H1 (cell line): ENCODE measurements around the gene DNAJC21. TPM values are rescaled to one million over a fixed set of nuclear protein-coding genes. Genes with fewer than 3 reads are reported as not detected.

Source experiments
- CTCF ChIA-PET: fragments of 300-600 bp; sonication (Branson Sonifier 250); formaldehyde crosslinking; loops from one replicate; lab custom pipeline; 2021; ENCODE audit not compliant: partially characterized antibody; lab: Charles Lee
- POLR2A ChIA-PET: fragments of 300-600 bp; sonication (Branson Sonifier 250); formaldehyde crosslinking; loops from one replicate; lab custom pipeline; 2021; ENCODE audit warnings: inconsistent platforms; ENCODE audit not compliant: partially characterized antibody; lab: Charles Lee
- DNase-seq, 2 experiments: peaks; one replicate each; pipeline versions ENCODE4 v3.0.0 to v3.0.0-alpha.2; 2010 to 2022; ENCODE audit warnings: low spot score in 2 of 2, low read depth in 1 of 2, mixed read lengths in 1 of 2
- FAIRE-seq: peaks from 2 replicates; lab custom pipeline; 2011; peaks lifted over from hg19 to GRCh38; lab: Jason Lieb, UNC
- H2AFZ ChIP-seq: 2 replicates; pipeline ENCODE4 v1.8.1; 2012; ENCODE audit warnings: low read length, inconsistent platforms
- H2AK5ac ChIP-seq: 2 replicates; pipeline ENCODE4 v1.6.1; 2013; ENCODE audit warnings: low read depth, low read length
- H2BK120ac ChIP-seq: replicated peaks from 2 replicates; pipeline ENCODE3; 2013; ENCODE audit warnings: low read depth, low read length, inconsistent platforms
- H2BK12ac ChIP-seq: 2 replicates; pipeline ENCODE4 v1.6.1; 2013; ENCODE audit warnings: low read depth, low read length
- H2BK15ac ChIP-seq: 2 replicates; pipeline ENCODE4 v1.6.1; 2013; ENCODE audit warnings: low read length
- H2BK20ac ChIP-seq: 2 replicates; pipeline ENCODE4 v1.6.1; 2013; ENCODE audit warnings: low read length
- H2BK5ac ChIP-seq: 2 replicates; pipeline ENCODE4 v1.6.1; 2013; ENCODE audit warnings: low read depth, low read length
- H3K14ac ChIP-seq: 2 replicates; pipeline ENCODE4 v1.6.1; 2013; ENCODE audit warnings: inconsistent platforms; ENCODE audit not compliant: insufficient read length
- H3K18ac ChIP-seq: 2 replicates; pipeline ENCODE4 v1.6.1; 2013; ENCODE audit warnings: low read length; ENCODE audit errors: extremely low read depth
- H3K23ac ChIP-seq: 2 replicates; pipeline ENCODE4 v1.6.1; 2013; ENCODE audit warnings: inconsistent platforms; ENCODE audit not compliant: insufficient read length
- H3K23me2 ChIP-seq: 2 replicates; pipeline ENCODE4 v1.6.1; 2013; ENCODE audit warnings: low read depth, low read length
- H3K27ac ChIP-seq: 2 replicates; pipeline ENCODE4 v1.6.1; 2011; ENCODE audit warnings: low read depth, low read length, inconsistent platforms
- H3K27me3 ChIP-seq, 4 experiments: replicated peaks in 1 of 4; 1 replicate in 1 of 4; 2 replicates in 3 of 4; pipeline versions ENCODE4 v1.6.1 to v1.8.1; 2011 to 2013; ENCODE audit warnings: low read length in 3 of 4, mild to moderate bottlenecking in 3 of 4, inconsistent platforms in 2 of 4, mixed read lengths in 2 of 4, moderate library complexity in 1 of 4; ENCODE audit not compliant: control insufficient read depth in 3 of 4, insufficient read depth in 3 of 4; ENCODE audit errors: extremely low read depth in 1 of 4
- H3K36me3 ChIP-seq, 4 experiments: 2 replicates each; pipeline versions ENCODE4 v1.6.1 to v1.8.1; 2011 to 2013; ENCODE audit warnings: mild to moderate bottlenecking in 4 of 4, low read length in 3 of 4, moderate library complexity in 2 of 4, control low read depth in 1 of 4, inconsistent platforms in 1 of 4; ENCODE audit not compliant: insufficient read depth in 4 of 4, control insufficient read depth in 2 of 4
- H3K4ac ChIP-seq: replicated peaks from 2 replicates; pipeline ENCODE3; 2013; ENCODE audit warnings: low read length, low read depth, mixed read lengths, inconsistent platforms; ENCODE audit not compliant: insufficient read length
- H3K4me1 ChIP-seq, 4 experiments: replicated peaks in 1 of 4; 1 replicate in 1 of 4; 2 replicates in 3 of 4; pipeline versions ENCODE4 v1.6.1 to v1.8.1; 2011 to 2013; ENCODE audit warnings: low read length in 3 of 4, inconsistent platforms in 2 of 4, mixed read lengths in 1 of 4; ENCODE audit not compliant: insufficient read depth in 4 of 4, control insufficient read depth in 3 of 4
- H3K4me2 ChIP-seq, 2 experiments: 2 replicates each; pipeline versions ENCODE4 v1.6.1 to v1.8.1; 2011 to 2013; ENCODE audit warnings: low read depth in 2 of 2, low read length in 2 of 2, control low read depth in 1 of 2, inconsistent platforms in 1 of 2, mild to moderate bottlenecking in 1 of 2; ENCODE audit not compliant: insufficient read depth in 1 of 2
- H3K4me3 ChIP-seq, 4 experiments: fragments of 200-600, 300-600 bp in 1 of 4; sonication (generic), shearing (Covaris generic), sonication (Bioruptor Twin) in 1 of 4; 2 replicates each; pipeline versions ENCODE4 v1.5.1 to v1.8.1; 2011 to 2016; ENCODE audit warnings: low read length in 4 of 4, low read depth in 3 of 4, control low read depth in 2 of 4, inconsistent platforms in 2 of 4, mild to moderate bottlenecking in 2 of 4, mixed read lengths in 1 of 4, moderate library complexity in 1 of 4; ENCODE audit not compliant: insufficient read depth in 2 of 4; ENCODE audit errors: extremely low read depth in 1 of 4
- H3K56ac ChIP-seq: replicated peaks from 2 replicates; pipeline ENCODE3; 2013; ENCODE audit warnings: low read depth, mild to moderate bottlenecking, mixed read lengths, low read length, inconsistent platforms; ENCODE audit not compliant: insufficient read length
- H3K79me1 ChIP-seq: 2 replicates; pipeline ENCODE4 v1.6.1; 2013; ENCODE audit warnings: low read depth, low read length, control low read depth
- H3K79me2 ChIP-seq, 2 experiments: 2 replicates each; pipeline versions ENCODE4 v1.6.1 to v1.8.1; 2012 to 2013; ENCODE audit warnings: low read length in 2 of 2, mild to moderate bottlenecking in 2 of 2, inconsistent platforms in 1 of 2; ENCODE audit not compliant: insufficient read depth in 2 of 2, control insufficient read depth in 1 of 2
- H3K9ac ChIP-seq, 4 experiments: replicated peaks in 1 of 4; 1 replicate in 1 of 4; 2 replicates in 3 of 4; pipeline versions ENCODE4 v1.6.1 to v1.8.1; 2011 to 2013; ENCODE audit warnings: low read depth in 3 of 4, low read length in 3 of 4, control low read depth in 2 of 4, mild to moderate bottlenecking in 2 of 4, moderate library complexity in 2 of 4, inconsistent platforms in 1 of 4; ENCODE audit errors: extremely low read depth in 1 of 4
- H3K9me3 ChIP-seq, 2 experiments: 2 replicates each; pipeline versions ENCODE4 v1.6.1 to v1.8.1; 2012 to 2013; ENCODE audit warnings: mild to moderate bottlenecking in 2 of 2, moderate library complexity in 2 of 2, control low read depth in 1 of 2, inconsistent platforms in 1 of 2, low read depth in 1 of 2, low read length in 1 of 2, mixed read lengths in 1 of 2; ENCODE audit not compliant: insufficient read depth in 2 of 2
- H4K20me1 ChIP-seq, 2 experiments: replicated peaks in 1 of 2; 2 replicates each; pipeline versions ENCODE3 to v1.8.1; 2011 to 2013; ENCODE audit warnings: inconsistent platforms in 2 of 2, low read length in 2 of 2, mild to moderate bottlenecking in 1 of 2; ENCODE audit not compliant: insufficient read depth in 2 of 2, control insufficient read depth in 1 of 2
- H4K5ac ChIP-seq: 2 replicates; pipeline ENCODE4 v1.6.1; 2013; ENCODE audit warnings: low read length, low read depth, mixed read lengths, inconsistent platforms; ENCODE audit not compliant: insufficient read length
- H4K8ac ChIP-seq: 2 replicates; pipeline ENCODE4 v1.8.0; 2013; ENCODE audit warnings: mild to moderate bottlenecking, moderate library complexity, low read length, inconsistent platforms; ENCODE audit not compliant: insufficient read depth; ENCODE audit errors: extremely low read depth
- H4K91ac ChIP-seq: replicated peaks from 2 replicates; pipeline ENCODE3; 2013; ENCODE audit warnings: low read length, mixed read lengths, inconsistent platforms; ENCODE audit not compliant: insufficient read length
- BCL11A ChIP-seq, 2 experiments: IDR thresholded peaks; one replicate each; pipeline ENCODE4 v1.6.1; 2011; ENCODE audit warnings: low read depth in 2 of 2, low read length in 2 of 2, mild to moderate bottlenecking in 2 of 2
- CBX5 ChIP-seq: fragments of 300-800, 300-1000 bp; sonication (generic); IDR thresholded peaks from 2 replicates; pipeline ENCODE4 v1.7.1; 2016; ENCODE audit warnings: antibody characterized with exemption, low read length, low read depth
- CBX8 ChIP-seq: fragments of 300-800, 300-1000 bp; sonication (generic); IDR thresholded peaks from 2 replicates; pipeline ENCODE4 v1.7.1; 2016; ENCODE audit warnings: low read depth, low read length, borderline replicate concordance
- CHD1 ChIP-seq: IDR thresholded peaks from 2 replicates; pipeline ENCODE4 v1.6.1; 2012; ENCODE audit warnings: low read depth, low read length, improper control_type of control experiment
- CHD2 ChIP-seq: IDR thresholded peaks from 2 replicates; pipeline ENCODE4 v1.6.1; 2012; ENCODE audit warnings: low read length, improper control_type of control experiment
- HDAC2 ChIP-seq, 2 experiments: fragments of 300-600 bp in 1 of 2; sonication (generic) in 1 of 2; IDR thresholded peaks; 2 replicates each; pipeline ENCODE4 v1.6.1; 2011 to 2012; ENCODE audit warnings: low read depth in 2 of 2, low read length in 2 of 2, mild to moderate bottlenecking in 2 of 2, moderate library complexity in 2 of 2, borderline replicate concordance in 1 of 2, inconsistent platforms in 1 of 2
- KDM1A ChIP-seq: fragments of 200-600, 300-600 bp; sonication (generic); IDR thresholded peaks from 2 replicates; pipeline ENCODE4 v1.7.1; 2016; ENCODE audit warnings: mild to moderate bottlenecking, low read length, borderline replicate concordance
- KDM4A ChIP-seq: IDR thresholded peaks from one replicate; pipeline ENCODE4 v1.7.1; 2012; ENCODE audit warnings: low read depth, mild to moderate bottlenecking, moderate library complexity, low read length, inconsistent platforms; ENCODE audit not compliant: severe bottlenecking
- KDM5A ChIP-seq: fragments of 200-600 bp; IDR thresholded peaks from 2 replicates; pipeline ENCODE4 v1.7.1; 2012; ENCODE audit warnings: mild to moderate bottlenecking, low read length, inconsistent platforms, mixed read lengths
- NRF1 ChIP-seq: IDR thresholded peaks from 2 replicates; pipeline ENCODE4 v1.6.1; 2011; ENCODE audit warnings: mild to moderate bottlenecking, low read depth, low read length, improper control_type of control experiment
- SIN3A ChIP-seq, 2 experiments: IDR thresholded peaks in 1 of 2; conservative IDR thresholded peaks in 1 of 2; 2 replicates each; pipeline ENCODE4 v1.6.1; 2011 to 2012; ENCODE audit warnings: low read length in 2 of 2, improper control_type of control experiment in 1 of 2, low read depth in 1 of 2, mild to moderate bottlenecking in 1 of 2
- SP1 ChIP-seq: IDR thresholded peaks from 2 replicates; pipeline ENCODE4 v1.6.1; 2011; ENCODE audit warnings: low read depth, low read length
- SP4 ChIP-seq: IDR thresholded peaks from 2 replicates; pipeline ENCODE4 v1.6.1; 2012; ENCODE audit warnings: low read length, inconsistent platforms
- TAF7 ChIP-seq: optimal IDR thresholded peaks from 2 replicates; pipeline ENCODE3; 2011; ENCODE audit warnings: low read depth, mild to moderate bottlenecking, inconsistent platforms, low read length, moderate library complexity, borderline replicate concordance
- WGBS, 2 experiments: shearing (Covaris generic) in 1 of 2; methylation state at CpG; one replicate each; pipeline versions ENCODE4 v1.1.6 to v1.1.7; 2013 to 2015; ENCODE audit warnings: low lambda C conversion rate in 2 of 2, mixed read lengths in 2 of 2, inconsistent platforms in 1 of 2, low coverage in 1 of 2, missing lambda C conversion rate in 1 of 2; ENCODE audit not compliant: insufficient replicate concordance in 2 of 2, insufficient coverage in 1 of 2, insufficient read length in 1 of 2; ENCODE audit errors: extremely low coverage in 1 of 2, missing lambda C conversion rate in 1 of 2; 5-methylcytosine and 5-hydroxymethylcytosine counted together
- polyA plus RNA-seq, 7 experiments: library from polyadenylated mRNA; depleted of rRNA in 3 of 7; stranded (reverse) in 5 of 7; unstranded in 2 of 7; fragments of >200 nt in 5 of 7; fragments of 200-250 nt in 2 of 7; gene quantifications; 1 replicate in 5 of 7; 2 replicates in 1 of 7; 4 replicates in 1 of 7; pipeline versions ENCODE4 v1.2.1 to v1.2.3, GENCODE V29; 2011 to 2013; ENCODE audit warnings: missing spikeins in 2 of 7, mixed read lengths in 2 of 7
- total RNA-seq: library from RNA; stranded (reverse); fragmentation: NEBNext Ultra II Directional; extraction: Animal tissue kit (Norgen Biotek cat#: 25700); gene quantifications from 2 replicates; pipeline ENCODE4 v1.2.1, GENCODE V29; 2021

Gene DNAJC21
- total and polyA plus RNA-seq, 2 of the 8 experiments (the other 6 are each of a cell fraction or from before 2014, with no cell fraction given): 5.1 to 47.5 TPM

- no peaks in the 10 kb centered on the region for H3K9me3 ChIP-seq
- no peak overlapping the region for H3K27ac ChIP-seq
- POLR2A ChIA-PET: interaction anchor here (1.6 to 2.1 kb wide), 2 partner anchors 10 to 11 kb away, joined by 3 to 6 read pairs; no protein-coding TSS in a partner anchor
- no peak overlapping the region for H2BK120ac ChIP-seq
- H3K14ac ChIP-seq: no peak overlapping the region
- no peak overlapping the region for H2BK5ac ChIP-seq
- CTCF ChIA-PET: interaction anchor here (1.3 kb wide), 1 partner anchor 128 kb away, joined by 3 read pairs; no protein-coding TSS in a partner anchor
- H3K4me2 ChIP-seq: no peak overlapping the region; a peak in 1 of 4 replicates
- H3K36me3 ChIP-seq: peaks cover 7 to 39% (median 25%) of the 10 kb centered on the region in 4 experiments
- no peaks in the 10 kb centered on the region for H3K79me1 ChIP-seq
- peaks cover 0 to 3% (median under 1%) of the 10 kb centered on the region in 4 experiments; a peak in 1 of 7 replicates for H3K4me1 ChIP-seq
- H4K91ac ChIP-seq: no peak overlapping the region
- H3K27me3 ChIP-seq: no peaks in the 10 kb centered on the region
- H3K9ac ChIP-seq: no peak overlapping the region
- peaks cover 10% of the 10 kb centered on the region; the same call in 1 of the 2 replicates for H3K23me2 ChIP-seq
- no peak for TF ChIP-seq CBX8
- no peak for TF ChIP-seq NRF1
- TF ChIP-seq CHD2: no peak
- TF ChIP-seq HDAC2 (IDR thresholded peaks at IDR 0.05; ENCODE audit: borderline replicate concordance in 1 of 2, low read depth in 2 of 2, low read length in 2 of 2): no peak
- TF ChIP-seq KDM5A: no peak
- TF ChIP-seq SIN3A (conservative IDR thresholded peaks at IDR 0.05 in 1 of 2, IDR thresholded peaks at IDR 0.05 in 1 of 2; ENCODE audit: low read depth in 1 of 2, low read length in 2 of 2): no peak
- no peak for TF ChIP-seq BCL11A (IDR thresholded peaks at IDR 0.05; ENCODE audit: low read depth in 2 of 2, low read length in 2 of 2)
- TF ChIP-seq KDM4A: no peak
- no peak for TF ChIP-seq KDM1A
- no peak for TF ChIP-seq TAF7
- TF ChIP-seq SP4: no peak
- no peak for TF ChIP-seq CHD1
- no peak for TF ChIP-seq SP1
- TF ChIP-seq CBX5: no peak
- no peak overlapping the region for H2BK12ac ChIP-seq
- peaks cover 24 to 48% of the 10 kb centered on the region in 2 experiments for H3K79me2 ChIP-seq
- no peak overlapping the region for H4K8ac ChIP-seq
- H2BK20ac ChIP-seq: no peak overlapping the region
- H4K5ac ChIP-seq: no peak overlapping the region
- no peak overlapping the region for H2BK15ac ChIP-seq
- H2AK5ac ChIP-seq: no peak overlapping the region
- no peak overlapping the region for H3K4me3 ChIP-seq
- 92% methylated on average over 2 of the region's 2 CpGs; no CpG with 5 or more reads in 1 of the 2 experiments for WGBS, 2 experiments
- no peak overlapping the region for H3K23ac ChIP-seq
- FAIRE-seq: no peak
- no peak for DNase-seq
- peaks cover 1 to 3% of the 10 kb centered on the region in 2 experiments for H4K20me1 ChIP-seq
- H3K56ac ChIP-seq: no peak overlapping the region
- no peak overlapping the region for H3K18ac ChIP-seq
- no peak overlapping the region for H2AFZ ChIP-seq
- H3K4ac ChIP-seq: no peak overlapping the region
Observed at GRCh38 chr5:34913072-34913471, 16.3 kb upstream of the DNAJC21 start.
